ENCODE measurements around the gene CDC34. TPM values are rescaled to one million over a fixed set of nuclear protein-coding genes. Genes with fewer than 3 reads are reported as not detected.

Gene CDC34
- total RNA-seq, 1 experiment from 2014 or later = 93.3 TPM

GRCh38 chr19:580274-580835 is 48.8 kb downstream of the CDC34 start:
- Histone ChIP-seq H4K20me1 (ENCODE audit: insufficient read depth) (peaks cover 84% of the 10 kb centered on the region), H3K79me2 (ENCODE audit: low read depth) (peaks cover 50% of the 10 kb centered on the region)
- BruUV-seq (replicated peaks) = no TSS peak

GRCh38 chr19:581399-582111 is 50.0 kb downstream of the CDC34 start:
- no peak for DNase-seq
- BruUV-seq (replicated peaks) = no TSS peak
- Histone ChIP-seq H3K9me2 (ENCODE audit: insufficient read depth) (no peaks in the 10 kb centered on the region), H3K36me3 (ENCODE audit: low read depth) (no peaks in the 10 kb centered on the region; the same call in 1 of the 2 replicates), H4K20me1 (ENCODE audit: insufficient read depth) (peaks cover 73% of the 10 kb centered on the region), H3F3A (ENCODE audit: insufficient read depth, low read depth) (peaks cover 37% of the 10 kb centered on the region; the same call in 1 of the 2 replicates), H3K27ac (no peak overlapping the region), H2AFZ (no peak overlapping the region), H3K27me3 (ENCODE audit: insufficient read depth, low read depth) (no peaks in the 10 kb centered on the region), H3K79me2 (ENCODE audit: low read depth) (peaks cover 39% of the 10 kb centered on the region), H3K9me3 (ENCODE audit: insufficient read depth, low read depth) (no peaks in the 10 kb centered on the region), H3K4me2 (no peak overlapping the region), H3K4me3 (no peak overlapping the region), H3K4me1 (replicated peaks; ENCODE audit: insufficient read depth) (peaks cover 10% of the 10 kb centered on the region)
- POLR2A ChIA-PET (ENCODE audit: unreplicated experiment) = no interaction called here
- intact Hi-C loops (cut with micrococcal nuclease; ENCODE audit: unreplicated experiment) = no loop called here
- no peak for TF ChIP-seq CTCF (conservative IDR thresholded peaks at IDR 0.05)
- TF ChIP-seq EZH2 (IDR thresholded peaks at IDR 0.05; ENCODE audit: low read depth) = no peak
- CTCF ChIA-PET = no interaction called here

More at GRCh38 chr19:580274-580835, 48.8 kb downstream of the CDC34 start:
- peaks cover 19% of the 10 kb centered on the region for H3K4me1 ChIP-seq (replicated peaks; ENCODE audit: insufficient read depth)
- ChIA-PET POLR2A (ENCODE audit: unreplicated experiment) (no interaction called here), CTCF (no interaction called here)
- no peak overlapping the region for H3K4me3 ChIP-seq
- H3K9me2 ChIP-seq (ENCODE audit: insufficient read depth) = no peaks in the 10 kb centered on the region
- H3K27me3 ChIP-seq (ENCODE audit: insufficient read depth, low read depth) = no peaks in the 10 kb centered on the region
- H2AFZ ChIP-seq = no peak overlapping the region
- DNase-seq = no peak
- H3K27ac ChIP-seq = no peak overlapping the region
- H3F3A ChIP-seq (ENCODE audit: insufficient read depth, low read depth) = peaks cover 36% of the 10 kb centered on the region; the same call in 1 of the 2 replicates
- H3K9me3 ChIP-seq (ENCODE audit: insufficient read depth, low read depth) = no peaks in the 10 kb centered on the region
- no peaks in the 10 kb centered on the region; the same call in 1 of the 2 replicates for H3K36me3 ChIP-seq (ENCODE audit: low read depth)
- intact Hi-C loops (cut with micrococcal nuclease; ENCODE audit: unreplicated experiment) = no loop called here
- no peak overlapping the region for H3K4me2 ChIP-seq
- TF ChIP-seq CTCF (conservative IDR thresholded peaks at IDR 0.05) (no peak), EZH2 (IDR thresholded peaks at IDR 0.05; ENCODE audit: low read depth) (no peak)

GRCh38 chr19:582497-583197 is 51.1 kb downstream of the CDC34 start:
- no peak overlapping the region for H2AFZ ChIP-seq
- no peak overlapping the region for H3K27ac ChIP-seq
- no TSS peak for BruUV-seq (replicated peaks)
- peaks cover 28% of the 10 kb centered on the region for H3K79me2 ChIP-seq (ENCODE audit: low read depth)
- H3K9me2 ChIP-seq (ENCODE audit: insufficient read depth) = no peaks in the 10 kb centered on the region
- no peaks in the 10 kb centered on the region for H3K4me1 ChIP-seq (replicated peaks; ENCODE audit: insufficient read depth)
- no peaks in the 10 kb centered on the region; the same call in 1 of the 2 replicates for H3K36me3 ChIP-seq (ENCODE audit: low read depth)
- H3K27me3 ChIP-seq (ENCODE audit: insufficient read depth, low read depth) = no peaks in the 10 kb centered on the region
- peaks cover 38% of the 10 kb centered on the region; the same call in 1 of the 2 replicates for H3F3A ChIP-seq (ENCODE audit: insufficient read depth, low read depth)
- no peaks in the 10 kb centered on the region for H3K9me3 ChIP-seq (ENCODE audit: insufficient read depth, low read depth)
- ChIA-PET CTCF (interaction anchor here (0.5 kb wide), 1 partner anchor 371 kb away, joined by 4 read pairs; no protein-coding TSS in a partner anchor), POLR2A (ENCODE audit: unreplicated experiment) (interaction anchor here (0.7 kb wide), 1 partner anchor 23 kb away, joined by 4 read pairs; no protein-coding TSS in a partner anchor)
- H3K4me3 ChIP-seq = no peak overlapping the region
- TF ChIP-seq EZH2 (IDR thresholded peaks at IDR 0.05; ENCODE audit: low read depth) (no peak), CTCF (conservative IDR thresholded peaks at IDR 0.05) (no peak)
- H4K20me1 ChIP-seq (ENCODE audit: insufficient read depth) = peaks cover 62% of the 10 kb centered on the region
- no peak for DNase-seq
- intact Hi-C loops (cut with micrococcal nuclease; ENCODE audit: unreplicated experiment) = no loop called here
- no peak overlapping the region for H3K4me2 ChIP-seq
